Right atrium auricular region (tissue), 2 donors: ENCODE data around the gene MAML2. TPM values are rescaled to one million over a fixed set of nuclear protein-coding genes. Genes with fewer than 3 reads are reported as not detected.
"Not testable (repeated sequence)": the region's sequence is repeated elsewhere in the genome, so short reads cannot be mapped to it uniquely, and the experiment has no call there.

Experiments used
- DNase-seq: peaks from one replicate; pipeline ENCODE4 v3.0.0-alpha.2; 2019; ENCODE audit warnings: low spot score
- H3K27ac ChIP-seq, 2 donors: fragments of 200-600 bp; sonication (generic); 1 replicate in 1 of 2; 2 replicates in 1 of 2; pipeline ENCODE4 v1.5.1; 2016 to 2019
- H3K27me3 ChIP-seq, 2 donors: fragments of 200-600 bp; sonication (generic); one replicate each; pipeline versions ENCODE4 v1.5.1 to v1.6.0; 2017 to 2019
- H3K36me3 ChIP-seq: fragments of 200-600 bp; sonication (generic); one replicate; pipeline ENCODE4 v1.5.1; 2016
- H3K4me1 ChIP-seq, 2 donors: fragments of 200-600 bp; sonication (generic); one replicate each; pipeline versions ENCODE4 v1.5.1 to v1.6.0; 2017 to 2019
- H3K4me3 ChIP-seq, 2 donors: fragments of 200-600 bp; sonication (generic); 1 replicate in 1 of 2; 2 replicates in 1 of 2; pipeline ENCODE4 v1.5.1; 2017 to 2019; ENCODE audit warnings: mild to moderate bottlenecking in 1 of 2, moderate library complexity in 1 of 2
- H3K9me3 ChIP-seq, 2 donors: fragments of 200-600 bp; sonication (generic); one replicate each; pipeline ENCODE4 v1.5.1; 2019
- CTCF ChIP-seq, 2 donors: fragments of 200-600 bp; sonication (generic); IDR thresholded peaks; one replicate each; pipeline ENCODE4 v1.5.1; 2019; ENCODE audit warnings: antibody characterized with exemption in 2 of 2
- total RNA-seq, 2 donors: library from RNA; depleted of rRNA; stranded (reverse); fragments of >200 nt; gene quantifications; one replicate each; pipeline ENCODE4 v1.1.0, GENCODE V29; 2016

Gene MAML2
- total RNA-seq, 2 donors from 2014 or later = 7.6 to 16.6 TPM

GRCh38 chr11:96288915-96289314 lies 54.1 kb downstream of the MAML2 start:
- DNase-seq = no peak
- no peak for TF ChIP-seq CTCF (IDR thresholded peaks at IDR 0.05)
- Histone ChIP-seq H3K27me3 (no peaks in the 10 kb centered on the region), H3K27ac (no peak overlapping the region), H3K9me3 (no peaks in the 10 kb centered on the region), H3K4me3 (no peak overlapping the region), H3K4me1 (peaks cover 0 to 15% of the 10 kb centered on the region in 2 donors), H3K36me3 (no peaks in the 10 kb centered on the region)

GRCh38 chr11:96287822-96288439 lies 55.1 kb downstream of the MAML2 start:
- Histone ChIP-seq H3K36me3 (no peaks in the 10 kb centered on the region), H3K27me3 (no peaks in the 10 kb centered on the region), H3K27ac (no peak overlapping the region), H3K4me1 (peaks cover 0 to 5% of the 10 kb centered on the region in 2 donors), H3K9me3 (no peaks in the 10 kb centered on the region), H3K4me3 (no peak overlapping the region)
- TF ChIP-seq CTCF (IDR thresholded peaks at IDR 0.05) = no peak
- DNase-seq = no peak

- H3K9me3 ChIP-seq, H3K27ac ChIP-seq, H3K4me3 ChIP-seq, DNase-seq, H3K4me1 ChIP-seq, H3K36me3 ChIP-seq, H3K27me3 ChIP-seq: not testable (repeated sequence)
Measured at GRCh38 chr11:96285985-96286384, 57.0 kb downstream of the MAML2 start.

GRCh38 chr11:96284917-96285316 lies 58.1 kb downstream of the MAML2 start:
- Histone ChIP-seq H3K4me3 (no peak overlapping the region), H3K4me1 (peaks cover 0 to 4% of the 10 kb centered on the region in 2 donors), H3K36me3 (no peaks in the 10 kb centered on the region), H3K27me3 (no peaks in the 10 kb centered on the region), H3K27ac (no peak overlapping the region), H3K9me3 (no peaks in the 10 kb centered on the region)
- TF ChIP-seq CTCF (IDR thresholded peaks at IDR 0.05) = no peak
- DNase-seq = no peak

DNA sequence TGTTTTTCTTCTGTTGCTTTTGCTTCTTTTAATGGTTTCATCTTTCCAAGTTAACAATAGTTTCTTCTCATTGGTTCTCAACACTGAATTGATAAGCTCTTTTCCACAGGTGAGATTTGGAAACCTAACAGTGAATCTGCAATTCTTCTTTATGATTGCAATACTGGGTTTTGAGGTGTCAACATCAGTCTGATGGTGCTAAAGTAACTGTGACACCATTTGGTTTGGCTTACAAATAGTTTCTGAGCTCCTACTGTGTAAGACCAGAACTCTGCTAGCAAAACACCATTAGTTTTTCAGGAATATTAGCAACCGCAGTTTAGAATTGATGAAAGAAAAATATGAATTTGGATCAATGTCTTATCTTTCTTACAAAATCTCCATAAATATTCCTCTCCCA lies 58.6 kb downstream of the MAML2 start:
- Histone ChIP-seq H3K4me1 (peaks cover 0 to 9% of the 10 kb centered on the region in 2 donors), H3K27ac (no peak overlapping the region), H3K36me3 (no peaks in the 10 kb centered on the region), H3K27me3 (no peaks in the 10 kb centered on the region), H3K4me3 (no peak overlapping the region), H3K9me3 (no peaks in the 10 kb centered on the region)
- no peak for TF ChIP-seq CTCF (IDR thresholded peaks at IDR 0.05)
- no peak for DNase-seq

DNA sequence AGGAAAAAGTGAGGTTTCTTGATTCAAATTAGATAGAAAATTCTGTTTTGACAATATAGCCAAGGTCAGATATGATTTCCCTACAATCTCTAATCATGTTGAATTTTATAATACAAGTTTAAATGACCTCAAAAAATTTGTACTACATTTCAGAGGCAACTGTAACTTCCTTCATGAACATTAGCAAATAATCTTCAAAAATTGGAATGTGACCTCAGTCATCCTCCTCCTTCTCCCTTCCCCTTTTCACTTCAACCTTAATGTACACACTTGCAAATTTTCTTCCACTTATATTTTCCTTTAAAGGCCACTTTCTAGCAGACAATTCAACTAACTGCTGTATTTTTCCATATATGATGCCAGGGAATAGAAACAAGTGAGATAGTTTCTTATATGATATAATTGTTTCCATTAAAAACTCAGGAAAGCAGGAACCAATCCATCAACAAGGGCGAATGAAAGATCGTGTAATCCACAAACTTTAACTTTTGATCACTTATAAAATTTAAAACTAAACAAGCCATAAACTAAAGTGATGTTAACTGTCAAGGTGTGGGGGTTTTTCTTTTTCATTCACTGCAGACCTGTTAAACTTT lies 60.3 kb downstream of the MAML2 start:
- no peaks in the 10 kb centered on the region for H3K9me3 ChIP-seq
- no peaks in the 10 kb centered on the region for H3K36me3 ChIP-seq
- TF ChIP-seq CTCF (IDR thresholded peaks at IDR 0.05) = no peak
- no peak for DNase-seq
- H3K4me1 ChIP-seq = peaks cover 0 to 25% of the 10 kb centered on the region in 2 donors
- H3K27ac ChIP-seq = no peak overlapping the region
- H3K27me3 ChIP-seq = no peaks in the 10 kb centered on the region
- H3K4me3 ChIP-seq = no peak overlapping the region
